Measurements from ENCODE around the gene GABRA5. TPM values are rescaled to one million over a fixed set of nuclear protein-coding genes. Genes with fewer than 3 reads are reported as not detected.

Gene GABRA5
- total and polyA plus RNA-seq, 2 of the 4 experiments (the other 2 are of a cell fraction), result 4.0 to 7.3 TPM

GRCh38 chr15:26841514-26841913 lies 25.3 kb upstream of the GABRA5 start:
- no peaks in the 10 kb centered on the region for H3K79me1 ChIP-seq (ENCODE audit: low read depth in 1 of 2, low read length in 2 of 2)
- H2BK120ac ChIP-seq (ENCODE audit: low read depth, low read length), result no peak overlapping the region
- TF ChIP-seq RFX5 (IDR thresholded peaks at IDR 0.05; ENCODE audit: low read depth, low read length), result no peak
- no peak for TF ChIP-seq MXI1 (IDR thresholded peaks at IDR 0.05; ENCODE audit: borderline replicate concordance, low read depth, low read length)
- TF ChIP-seq BHLHE40 (IDR thresholded peaks at IDR 0.05; ENCODE audit: low read depth, low read length), result no peak
- no peak for TF ChIP-seq POLR2A (IDR thresholded peaks at IDR 0.05; ENCODE audit: low read depth, low read length)
- TF ChIP-seq ELK1 (IDR thresholded peaks at IDR 0.05; ENCODE audit: borderline replicate concordance, low read depth, low read length), result no peak
- no peak for TF ChIP-seq USF2 (IDR thresholded peaks at IDR 0.05; ENCODE audit: low read depth, low read length)
- no peak overlapping the region for H2BK15ac ChIP-seq (ENCODE audit: low read depth, low read length)
- DNase-seq (no peak), ATAC-seq (ENCODE audit: low read depth) (no peak)
- H2BK5ac ChIP-seq (ENCODE audit: low read depth, low read length, poor library complexity, severe bottlenecking), result no peak overlapping the region
- H3K4ac ChIP-seq (ENCODE audit: low read depth, low read length), result no peak overlapping the region
- H3K4me1 ChIP-seq (ENCODE audit: control insufficient read depth, insufficient read depth, low read length), result no peaks in the 10 kb centered on the region
- H2AFZ ChIP-seq (replicated peaks; ENCODE audit: low read length, poor library complexity), result no peak overlapping the region
- no peak overlapping the region for H4K5ac ChIP-seq (ENCODE audit: low read depth, low read length)
- no peaks in the 10 kb centered on the region for H3K36me3 ChIP-seq (ENCODE audit: control insufficient read depth, insufficient read depth, low read length)
- no peak overlapping the region for H3K23ac ChIP-seq (ENCODE audit: low read depth, low read length)
- no TSS peak for BruUV-seq (replicated peaks)
- 13% methylated on average over 3 of the region's 10 CpGs; no CpG with 5 or more reads in 1 of the 2 experiments for WGBS, 2 experiments (ENCODE audit: extremely low coverage in 2 of 2, insufficient read length in 1 of 2)
- no peak overlapping the region for H2BK20ac ChIP-seq (ENCODE audit: low read depth, low read length)
- intact Hi-C loops (cut with micrococcal nuclease) (no loop called here), dilution Hi-C loops (cut with HindIII; ENCODE audit: low sequenced_read_pairs, unreplicated experiment) (no loop called here), in situ Hi-C loops (cut with MboI; ENCODE audit: low sequenced_read_pairs) (no loop called here)
- H3K4me3 ChIP-seq (ENCODE audit: insufficient read depth, low read depth, low read length), result no peak overlapping the region
- ChIA-PET POLR2A (ENCODE audit: unreplicated experiment) (no interaction called here), CTCF (no interaction called here)
- H3K9me3 ChIP-seq (ENCODE audit: control insufficient read depth, insufficient read depth, low read length), result peaks cover 5% of the 10 kb centered on the region; the same call in 1 of the 2 replicates
- H2AK9ac ChIP-seq (replicated peaks; ENCODE audit: low read depth, low read length, poor library complexity), result no peak overlapping the region
- no peak overlapping the region for H3K56ac ChIP-seq (ENCODE audit: extremely low read depth, insufficient read depth, low read length)
- H3K9me1 ChIP-seq (ENCODE audit: insufficient read depth, low read length), result no peaks in the 10 kb centered on the region
- H3K4me2 ChIP-seq (ENCODE audit: low read depth, low read length), result no peak overlapping the region
- H4K91ac ChIP-seq (ENCODE audit: insufficient read depth, low read depth, low read length), result no peak overlapping the region
- H4K8ac ChIP-seq (ENCODE audit: low read depth in 2 of 2, low read length in 2 of 2), result no peak overlapping the region
- no peak overlapping the region for H3K18ac ChIP-seq (ENCODE audit: low read depth, low read length)
- no peak overlapping the region for H3K9ac ChIP-seq (ENCODE audit: low read depth, low read length)
- no peaks in the 10 kb centered on the region for H4K20me1 ChIP-seq (ENCODE audit: insufficient read depth, low read length)
- no peak overlapping the region for H2AK5ac ChIP-seq (ENCODE audit: low read depth, low read length)
- H3K27ac ChIP-seq (ENCODE audit: insufficient read depth, low read length), result no peak overlapping the region
- no peaks in the 10 kb centered on the region for H3K27me3 ChIP-seq (ENCODE audit: control insufficient read depth, insufficient read depth, low read length)
- no peak overlapping the region for H3K14ac ChIP-seq (replicated peaks; ENCODE audit: low read depth, low read length)

All from IMR-90 (cell line).